ENCODE measurements around the gene MSL3B.

MSL3B gene

GRCh38 chr2:233816334-233816733 lies 51.9 kb downstream of the MSL3B start:
- DNase-seq: no peak

GRCh38 chr2:233815861-233816260 lies 52.3 kb downstream of the MSL3B start:
- DNase-seq: no peak
